Aorta (tissue), 5 donors: ENCODE data around the gene CLIP4. TPM values are rescaled to one million over a fixed set of nuclear protein-coding genes. Genes with fewer than 3 reads are reported as not detected.

ENCODE experiments used
- ATAC-seq: fragments of 200-7000 bp; cut with Tn5 transposase; one replicate; pipeline ENCODE4 v1.9.1; 2022; ENCODE audit warnings: moderate library complexity; ENCODE audit not compliant: low FRiP score
- DNase-seq, 2 donors: peaks; one replicate each; pipeline ENCODE4 v3.0.0-alpha.2; 2020
- H3K27ac ChIP-seq, 2 donors: one replicate each; pipeline ENCODE4 v1.5.1; 2013; ENCODE audit warnings: low read length in 2 of 2, mild to moderate bottlenecking in 2 of 2, moderate library complexity in 2 of 2, control low read depth in 1 of 2, inconsistent platforms in 1 of 2, low read depth in 1 of 2
- H3K27me3 ChIP-seq, 2 donors: one replicate each; pipeline ENCODE4 v1.6.1; 2013; ENCODE audit warnings: control low read depth in 1 of 2, low read length in 1 of 2, mild to moderate bottlenecking in 1 of 2, moderate library complexity in 1 of 2; ENCODE audit not compliant: insufficient read depth in 2 of 2, control insufficient read depth in 1 of 2
- H3K36me3 ChIP-seq, 2 donors: one replicate each; pipeline ENCODE4 v1.6.1; 2013; ENCODE audit warnings: control low read depth in 1 of 2, low read length in 1 of 2, mild to moderate bottlenecking in 1 of 2; ENCODE audit not compliant: insufficient read depth in 2 of 2, control insufficient read depth in 1 of 2
- H3K4me1 ChIP-seq, 2 donors: one replicate each; pipeline ENCODE4 v1.6.1; 2013; ENCODE audit warnings: low read length in 2 of 2, control low read depth in 1 of 2, mild to moderate bottlenecking in 1 of 2, moderate library complexity in 1 of 2; ENCODE audit not compliant: insufficient read depth in 2 of 2, control insufficient read depth in 1 of 2
- H3K4me3 ChIP-seq, 2 donors: one replicate each; pipeline ENCODE4 v1.5.1; 2013; ENCODE audit warnings: low read length in 2 of 2, control low read depth in 1 of 2, mild to moderate bottlenecking in 1 of 2
- H3K9me3 ChIP-seq: one replicate; pipeline ENCODE4 v1.6.1; 2013; ENCODE audit warnings: mild to moderate bottlenecking, low read length; ENCODE audit not compliant: control insufficient read depth
- WGBS, 2 donors: extraction: QIAGEN DNeasy Blood & Tissue Kit; methylation state at CpG; one replicate each; pipeline ENCODE4 v1.1.7; 2013; 5-methylcytosine and 5-hydroxymethylcytosine counted together
- intact Hi-C, 2 donors: fragments of 100-400 bp; cut with DNase I; formaldehyde crosslinking; loops; one replicate each; pipeline versions ENCODE4 v1.14.2 to v1.15.0; 2022
- polyA plus RNA-seq, 2 donors: library from polyadenylated mRNA; stranded (reverse); fragments of 200-250 nt; gene quantifications; one replicate each; pipeline ENCODE4 v1.2.3, GENCODE V29; 2013
- total RNA-seq, 2 donors: library from RNA; stranded (reverse); fragmentation: NEBNext Ultra II Directional; extraction: Animal tissue kit (Norgen Biotek cat#: 25700); gene quantifications; one replicate each; pipeline ENCODE4 v1.2.1, GENCODE V29; 2021
- donor health status: healthy with polysubstance abuse.
- donor health status: Bipolar disorder and iron deficiency.
- donor health status: DM: no; HTN: no; CAD: no.
- donor health status: DM: no; HTN: no; CAD: no.
- donor health status: DM: yes; HTN: yes; CAD: no.

The CLIP4 gene
- total and polyA plus RNA-seq, 4 donors: 7.6 to 52.3 (median 31.8) TPM

DNA sequence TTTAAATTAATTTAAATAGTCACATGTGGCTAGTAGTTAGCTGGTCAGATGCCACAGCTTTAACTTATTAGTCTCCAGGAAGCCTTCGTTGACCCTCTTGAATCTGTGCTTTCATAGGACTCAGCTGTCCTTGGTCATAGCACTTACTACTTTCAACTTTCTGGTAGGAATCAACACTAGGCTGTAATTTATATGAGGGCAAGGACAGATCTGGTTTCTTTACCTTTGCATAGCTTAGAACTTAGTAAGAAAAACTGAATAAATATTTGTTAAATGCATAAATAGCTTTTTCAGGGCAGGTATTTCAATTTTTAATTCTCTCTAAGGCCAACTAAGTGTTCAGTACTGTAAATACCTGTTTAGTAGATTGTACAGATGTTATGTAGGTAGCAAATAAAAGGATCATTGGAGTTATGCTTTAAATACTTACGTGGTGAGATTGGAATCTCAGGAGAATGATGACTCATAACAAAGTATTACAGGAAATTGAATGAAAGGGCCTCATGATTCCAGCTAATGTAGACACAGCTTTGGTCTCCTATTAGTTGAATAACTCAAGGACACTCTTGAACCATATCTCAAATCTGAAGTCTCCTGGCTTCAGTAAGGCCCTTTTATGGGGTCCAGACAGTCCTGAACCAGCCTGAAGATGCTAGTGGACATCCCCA, 2.6 kb downstream of the CLIP4 start:
- Histone ChIP-seq H3K36me3 (no peaks in the 10 kb centered on the region), H3K4me1 (no peaks in the 10 kb centered on the region), H3K27me3 (no peaks in the 10 kb centered on the region), H3K27ac (no peak overlapping the region), H3K4me3 (no peak overlapping the region), H3K9me3 (no peaks in the 10 kb centered on the region)
- ATAC-seq (no peak), DNase-seq (no peak)
- 61% methylated on average over 2 of the region's 2 CpGs for WGBS, 2 donors
- intact Hi-C loops: no loop called here

- Histone ChIP-seq H3K4me1 (peaks cover 0 to 7% of the 10 kb centered on the region in 2 donors), H3K27me3 (no peaks in the 10 kb centered on the region), H3K4me3 (no peak overlapping the region), H3K27ac (no peak overlapping the region), H3K36me3 (no peaks in the 10 kb centered on the region), H3K9me3 (no peaks in the 10 kb centered on the region)
- no peak for DNase-seq
- no peak for ATAC-seq
- WGBS, 2 donors: 76 to 90% methylated on average over 4 of the region's 4 CpGs
- intact Hi-C loops: no loop called here
Measured at GRCh38 chr2:29119211-29119610, 4.0 kb downstream of the CLIP4 start.

- Histone ChIP-seq H3K36me3 (no peaks in the 10 kb centered on the region), H3K4me3 (no peak overlapping the region), H3K9me3 (no peaks in the 10 kb centered on the region), H3K27me3 (no peaks in the 10 kb centered on the region), H3K4me1 (peaks cover 0 to 7% of the 10 kb centered on the region in 2 donors), H3K27ac (no peak overlapping the region)
- intact Hi-C loops: no loop called here
- DNase-seq (no peak), ATAC-seq (no peak)
- WGBS, 2 donors: 86 to 91% methylated on average over 2 of the region's 2 CpGs
Measured at GRCh38 chr2:29120846-29121245, 5.6 kb downstream of the CLIP4 start.

GRCh38 chr2:29123617-29124349, 8.6 kb downstream of the CLIP4 start:
- intact Hi-C loops: no loop called here
- peak overlapping the region in 1 of 2 donors; percentile 48 for H3K27ac ChIP-seq
- H3K4me1 ChIP-seq: peaks cover 0 to 9% of the 10 kb centered on the region in 2 donors
- ATAC-seq (no peak), DNase-seq (no peak)
- no peaks in the 10 kb centered on the region for H3K36me3 ChIP-seq
- H3K9me3 ChIP-seq: no peaks in the 10 kb centered on the region
- H3K27me3 ChIP-seq: no peaks in the 10 kb centered on the region
- H3K4me3 ChIP-seq: no peak overlapping the region
- WGBS, 2 donors: 87 to 88% methylated on average over 3 of the region's 3 CpGs

- no peak for DNase-seq
- H3K27me3 ChIP-seq: no peaks in the 10 kb centered on the region
- no peak overlapping the region for H3K4me3 ChIP-seq
- H3K36me3 ChIP-seq: no peaks in the 10 kb centered on the region
- peaks cover 0 to 9% of the 10 kb centered on the region in 2 donors for H3K4me1 ChIP-seq
- 93 to 98% methylated on average over 1 of the region's 1 CpG for WGBS, 2 donors
- ATAC-seq: no peak
- intact Hi-C loops: no loop called here
- no peaks in the 10 kb centered on the region for H3K9me3 ChIP-seq
- H3K27ac ChIP-seq: no peak overlapping the region
Measured at GRCh38 chr2:29124504-29124903, 9.3 kb downstream of the CLIP4 start.

GRCh38 chr2:29129586-29130281, 14.5 kb downstream of the CLIP4 start:
- WGBS, 2 donors: 42 to 66% methylated on average over 2 of the region's 2 CpGs
- Histone ChIP-seq H3K36me3 (no peaks in the 10 kb centered on the region), H3K4me3 (no peak overlapping the region), H3K9me3 (no peaks in the 10 kb centered on the region), H3K27me3 (no peaks in the 10 kb centered on the region), H3K27ac (peak overlapping the region in 1 of 2 donors; percentile 60), H3K4me1 (peaks cover 2 to 3% of the 10 kb centered on the region in 2 donors)
- peak; percentile 11 for ATAC-seq
- intact Hi-C loops: no loop called here
- DNase-seq: no peak

DNA sequence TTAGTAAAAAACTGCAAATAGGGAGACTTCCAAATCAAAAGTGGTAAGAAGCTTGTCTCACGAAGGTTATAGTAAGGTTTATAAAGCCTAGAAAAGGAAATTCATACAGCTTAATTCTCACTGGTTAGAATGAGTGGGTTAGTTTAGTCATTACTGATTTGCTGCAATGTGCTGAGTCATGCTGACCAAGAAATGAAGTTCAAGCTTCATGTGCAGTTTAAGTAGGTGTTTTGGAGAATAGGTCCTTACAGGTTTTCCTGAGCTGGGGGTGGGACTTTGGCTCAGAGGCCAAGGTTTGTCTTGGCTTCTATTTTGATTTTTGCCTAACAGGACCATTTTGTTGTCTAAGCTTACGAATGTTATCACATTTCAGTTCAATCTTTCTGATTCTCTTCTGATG, 15.1 kb downstream of the CLIP4 start:
- intact Hi-C loops: no loop called here
- no peak overlapping the region for H3K4me3 ChIP-seq
- H3K36me3 ChIP-seq: no peaks in the 10 kb centered on the region
- H3K9me3 ChIP-seq: no peaks in the 10 kb centered on the region
- peak; percentile 66 for ATAC-seq
- H3K4me1 ChIP-seq: peaks cover 2 to 3% of the 10 kb centered on the region in 2 donors
- WGBS, 2 donors: 5 to 10% methylated on average over 2 of the region's 2 CpGs
- H3K27me3 ChIP-seq: no peaks in the 10 kb centered on the region
- H3K27ac ChIP-seq: no peak overlapping the region
- no peak for DNase-seq

- Histone ChIP-seq H3K27ac (no peak overlapping the region), H3K36me3 (no peaks in the 10 kb centered on the region), H3K27me3 (no peaks in the 10 kb centered on the region), H3K4me3 (no peak overlapping the region), H3K9me3 (no peaks in the 10 kb centered on the region), H3K4me1 (peaks cover 0 to 3% of the 10 kb centered on the region in 2 donors)
- intact Hi-C loops: no loop called here
- ATAC-seq (no peak), DNase-seq (no peak)
- WGBS, 2 donors: 88 to 91% methylated on average over 1 of the region's 1 CpG
Measured at GRCh38 chr2:29134933-29135332, 19.7 kb downstream of the CLIP4 start.
